ENCODE measurements around the gene SNX24.

Gene SNX24

GRCh38 chr5:122999947-123000563 lies 154.6 kb downstream of the SNX24 start:
- no peak for ATAC-seq
- TF ChIP-seq, protein P1, sequence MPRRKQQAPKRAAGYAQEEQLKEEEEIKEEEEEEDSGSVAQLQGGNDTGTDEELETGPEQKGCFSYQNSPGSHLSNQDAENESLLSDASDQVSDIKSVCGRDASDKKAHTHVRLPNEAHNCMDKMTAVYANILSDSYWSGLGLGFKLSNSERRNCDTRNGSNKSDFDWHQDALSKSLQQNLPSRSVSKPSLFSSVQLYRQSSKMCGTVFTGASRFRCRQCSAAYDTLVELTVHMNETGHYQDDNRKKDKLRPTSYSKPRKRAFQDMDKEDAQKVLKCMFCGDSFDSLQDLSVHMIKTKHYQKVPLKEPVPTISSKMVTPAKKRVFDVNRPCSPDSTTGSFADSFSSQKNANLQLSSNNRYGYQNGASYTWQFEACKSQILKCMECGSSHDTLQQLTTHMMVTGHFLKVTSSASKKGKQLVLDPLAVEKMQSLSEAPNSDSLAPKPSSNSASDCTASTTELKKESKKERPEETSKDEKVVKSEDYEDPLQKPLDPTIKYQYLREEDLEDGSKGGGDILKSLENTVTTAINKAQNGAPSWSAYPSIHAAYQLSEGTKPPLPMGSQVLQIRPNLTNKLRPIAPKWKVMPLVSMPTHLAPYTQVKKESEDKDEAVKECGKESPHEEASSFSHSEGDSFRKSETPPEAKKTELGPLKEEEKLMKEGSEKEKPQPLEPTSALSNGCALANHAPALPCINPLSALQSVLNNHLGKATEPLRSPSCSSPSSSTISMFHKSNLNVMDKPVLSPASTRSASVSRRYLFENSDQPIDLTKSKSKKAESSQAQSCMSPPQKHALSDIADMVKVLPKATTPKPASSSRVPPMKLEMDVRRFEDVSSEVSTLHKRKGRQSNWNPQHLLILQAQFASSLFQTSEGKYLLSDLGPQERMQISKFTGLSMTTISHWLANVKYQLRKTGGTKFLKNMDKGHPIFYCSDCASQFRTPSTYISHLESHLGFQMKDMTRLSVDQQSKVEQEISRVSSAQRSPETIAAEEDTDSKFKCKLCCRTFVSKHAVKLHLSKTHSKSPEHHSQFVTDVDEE (CRISPR knock-in tag; IDR thresholded peaks at IDR 0.05) = no peak

GRCh38 chr5:123000731-123001130 lies 155.3 kb downstream of the SNX24 start:
- no peak for TF ChIP-seq ZFP3 (CRISPR knock-in tag; IDR thresholded peaks at IDR 0.05)
- TF ChIP-seq, protein P2, sequence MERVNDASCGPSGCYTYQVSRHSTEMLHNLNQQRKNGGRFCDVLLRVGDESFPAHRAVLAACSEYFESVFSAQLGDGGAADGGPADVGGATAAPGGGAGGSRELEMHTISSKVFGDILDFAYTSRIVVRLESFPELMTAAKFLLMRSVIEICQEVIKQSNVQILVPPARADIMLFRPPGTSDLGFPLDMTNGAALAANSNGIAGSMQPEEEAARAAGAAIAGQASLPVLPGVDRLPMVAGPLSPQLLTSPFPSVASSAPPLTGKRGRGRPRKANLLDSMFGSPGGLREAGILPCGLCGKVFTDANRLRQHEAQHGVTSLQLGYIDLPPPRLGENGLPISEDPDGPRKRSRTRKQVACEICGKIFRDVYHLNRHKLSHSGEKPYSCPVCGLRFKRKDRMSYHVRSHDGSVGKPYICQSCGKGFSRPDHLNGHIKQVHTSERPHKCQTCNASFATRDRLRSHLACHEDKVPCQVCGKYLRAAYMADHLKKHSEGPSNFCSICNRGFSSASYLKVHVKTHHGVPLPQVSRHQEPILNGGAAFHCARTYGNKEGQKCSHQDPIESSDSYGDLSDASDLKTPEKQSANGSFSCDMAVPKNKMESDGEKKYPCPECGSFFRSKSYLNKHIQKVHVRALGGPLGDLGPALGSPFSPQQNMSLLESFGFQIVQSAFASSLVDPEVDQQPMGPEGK (CRISPR knock-in tag; IDR thresholded peaks at IDR 0.05; ENCODE audit: borderline replicate concordance) = no peak
- no peak for TF ChIP-seq ARNTL (CRISPR knock-in tag; IDR thresholded peaks at IDR 0.05; ENCODE audit: borderline replicate concordance, low read depth)
- no peak for TF ChIP-seq BACH2 (CRISPR knock-in tag; IDR thresholded peaks at IDR 0.05; ENCODE audit: borderline replicate concordance)
- TF ChIP-seq ZNF8 (CRISPR knock-in tag; IDR thresholded peaks at IDR 0.05) = no peak
- no peak for TF ChIP-seq PPARA (CRISPR knock-in tag; IDR thresholded peaks at IDR 0.05; ENCODE audit: borderline replicate concordance)
- TF ChIP-seq ZNF565 (CRISPR knock-in tag; conservative IDR thresholded peaks at IDR 0.05; ENCODE audit: low read depth) = no peak
- TF ChIP-seq CREB5 (CRISPR knock-in tag; IDR thresholded peaks at IDR 0.05; ENCODE audit: low read depth) = no peak
- TF ChIP-seq, protein P1 (CRISPR knock-in tag; IDR thresholded peaks at IDR 0.05) = no peak
- no peak for TF ChIP-seq SNAI2 (CRISPR knock-in tag; IDR thresholded peaks at IDR 0.05)
- TF ChIP-seq POU6F1 (CRISPR knock-in tag; IDR thresholded peaks at IDR 0.05; ENCODE audit: borderline replicate concordance, low read depth) = no peak
- TF ChIP-seq ZC3H10 (CRISPR knock-in tag; IDR thresholded peaks at IDR 0.05) = no peak
- no peak for TF ChIP-seq ESRRG (CRISPR knock-in tag; IDR thresholded peaks at IDR 0.05)
- TF ChIP-seq RARB (CRISPR knock-in tag; IDR thresholded peaks at IDR 0.05) = no peak
- TF ChIP-seq OSR1 (CRISPR knock-in tag; IDR thresholded peaks at IDR 0.05) = no peak
- no peak for TF ChIP-seq ISL1 (CRISPR knock-in tag; IDR thresholded peaks at IDR 0.05)
- TF ChIP-seq TOX (CRISPR knock-in tag; IDR thresholded peaks at IDR 0.05; ENCODE audit: borderline replicate concordance) = no peak
- ATAC-seq = no peak

GRCh38 chr5:123001808-123002207 lies 156.4 kb downstream of the SNX24 start:
- ATAC-seq = no peak
- TF ChIP-seq SNAI2 (CRISPR knock-in tag; IDR thresholded peaks at IDR 0.05) = no peak
- no peak for TF ChIP-seq ZFP30 (CRISPR knock-in tag; IDR thresholded peaks at IDR 0.05)
- TF ChIP-seq ESRRG (CRISPR knock-in tag; IDR thresholded peaks at IDR 0.05) = no peak
- TF ChIP-seq OSR1 (CRISPR knock-in tag; IDR thresholded peaks at IDR 0.05) = no peak
